GM23338 (cell line): ENCODE results near the gene LNX2. TPM values are rescaled to one million over a fixed set of nuclear protein-coding genes. Genes with fewer than 3 reads are reported as not detected.

ENCODE experiments used
- ATAC-seq: fragments of 200-7000 bp; cut with Tn5 transposase; 3 replicates; pipeline ENCODE4 v1.9.1; 2020
- DNase-seq: peaks from one replicate; pipeline ENCODE4 v3.0.0-alpha.2; 2015; ENCODE audit warnings: low spot score
- H2AFZ ChIP-seq: fragments of 200-600 bp; sonication (generic); 2 replicates; pipeline ENCODE4 v1.8.0; 2016; ENCODE audit warnings: antibody characterized with exemption, mild to moderate bottlenecking, moderate library complexity
- H3F3A ChIP-seq: fragments of 200-600 bp; sonication (generic); replicated peaks from 2 replicates; pipeline ENCODE4 v1.8.0; 2017; ENCODE audit warnings: antibody characterized with exemption, mixed run types, low read depth
- H3K27ac ChIP-seq: fragments of 200-600 bp; sonication (generic); 2 replicates; pipeline ENCODE4 v1.6.1; 2016; ENCODE audit warnings: low read depth
- H3K27me3 ChIP-seq: fragments of 200-600 bp; sonication (generic); 2 replicates; pipeline ENCODE4 v1.8.0; 2016; ENCODE audit warnings: mild to moderate bottlenecking, mixed run types, moderate library complexity; ENCODE audit not compliant: insufficient read depth
- H3K36me3 ChIP-seq: fragments of 200-600 bp; sonication (generic); 2 replicates; pipeline ENCODE4 v1.8.0; 2016; ENCODE audit warnings: mild to moderate bottlenecking; ENCODE audit not compliant: insufficient read depth
- H3K4me1 ChIP-seq: fragments of 200-600 bp; sonication (generic); 2 replicates; pipeline ENCODE4 v1.8.0; 2016; ENCODE audit warnings: mild to moderate bottlenecking, moderate library complexity; ENCODE audit not compliant: insufficient read depth
- H3K4me2 ChIP-seq: fragments of 200-600 bp; sonication (generic); 2 replicates; pipeline ENCODE4 v1.7.1; 2017; ENCODE audit warnings: mixed run types
- H3K4me3 ChIP-seq: fragments of 200-600 bp; sonication (generic); 2 replicates; pipeline ENCODE4 v1.6.1; 2016; ENCODE audit warnings: mixed run types
- H3K79me2 ChIP-seq: fragments of 200-600 bp; sonication (generic); replicated peaks from 2 replicates; pipeline ENCODE4 v1.8.0; 2017; ENCODE audit warnings: mild to moderate bottlenecking; ENCODE audit not compliant: insufficient read depth
- H3K9me2 ChIP-seq: fragments of 200-600 bp; sonication (generic); 2 replicates; pipeline ENCODE4 v1.8.0; 2017; ENCODE audit not compliant: insufficient read depth
- H4K20me1 ChIP-seq: fragments of 200-600 bp; sonication (generic); replicated peaks from 2 replicates; pipeline ENCODE4 v1.8.0; 2017; ENCODE audit warnings: mild to moderate bottlenecking; ENCODE audit not compliant: insufficient read depth
- H3K27ac Mint-ChIP-seq: 2 replicates; pipeline ENCODE4 v1.8.0; 2020; ENCODE audit warnings: inconsistent platforms, mild to moderate bottlenecking, moderate library complexity, mixed read lengths
- H3K27me3 Mint-ChIP-seq: 3 replicates; pipeline ENCODE4 v1.8.0; 2022; ENCODE audit warnings: low read depth, mild to moderate bottlenecking, moderate library complexity, mixed read lengths, inconsistent platforms; ENCODE audit not compliant: insufficient read depth, poor library complexity
- H3K36me3 Mint-ChIP-seq: 3 replicates; pipeline ENCODE4 v1.8.0; 2021; ENCODE audit warnings: low read depth, mild to moderate bottlenecking, inconsistent platforms, moderate library complexity, mixed read lengths
- H3K4me1 Mint-ChIP-seq: 3 replicates; pipeline ENCODE4 v1.8.0; 2020; ENCODE audit warnings: mild to moderate bottlenecking, inconsistent platforms, mixed read lengths
- H3K4me3 Mint-ChIP-seq: 3 replicates; pipeline ENCODE4 v1.8.0; 2021; ENCODE audit warnings: moderate library complexity, mild to moderate bottlenecking, inconsistent platforms, mixed read lengths
- H3K9me3 Mint-ChIP-seq: 3 replicates; pipeline ENCODE4 v1.8.0; 2020; ENCODE audit warnings: moderate library complexity, mild to moderate bottlenecking, inconsistent platforms, mixed read lengths
- CREB1 ChIP-seq: fragments of 250-450 bp; sonication (Bioruptor Pico); IDR thresholded peaks from 2 replicates; pipeline ENCODE4 v1.5.0; 2020; ENCODE audit warnings: low read depth, mild to moderate bottlenecking, moderate library complexity
- EZH2 ChIP-seq: fragments of 200-600 bp; sonication (generic); IDR thresholded peaks from one replicate; pipeline ENCODE4 v1.8.0; 2017; ENCODE audit warnings: antibody characterized with exemption, mild to moderate bottlenecking, low read depth; ENCODE audit not compliant: unreplicated experiment
- EZH2phosphoT487 ChIP-seq: fragments of 200-600 bp; sonication (generic); IDR thresholded peaks from one replicate; pipeline ENCODE4 v1.8.1; 2018; ENCODE audit warnings: antibody characterized with exemption; ENCODE audit not compliant: unreplicated experiment
- JUNB ChIP-seq: IDR thresholded peaks from one replicate; pipeline ENCODE4 v1.6.1; 2016; ENCODE audit warnings: antibody characterized with exemption; ENCODE audit not compliant: unreplicated experiment
- NANOG ChIP-seq: IDR thresholded peaks from 2 replicates; pipeline ENCODE4 v1.6.1; 2016; ENCODE audit warnings: antibody characterized with exemption, borderline replicate concordance
- POLR2AphosphoS5 ChIP-seq: IDR thresholded peaks from 2 replicates; pipeline ENCODE4 v1.6.1; 2016; ENCODE audit warnings: antibody characterized with exemption, low read depth
- STAT1 ChIP-seq: IDR thresholded peaks from one replicate; pipeline ENCODE4 v1.6.1; 2016; ENCODE audit warnings: antibody characterized with exemption; ENCODE audit not compliant: unreplicated experiment
- ZNF114 ChIP-seq: fragments of 250-450 bp; sonication (Bioruptor Pico); IDR thresholded peaks from 2 replicates; pipeline ENCODE4 v1.5.0; 2020; ENCODE audit warnings: mild to moderate bottlenecking, moderate library complexity
- ZNF331 ChIP-seq: fragments of 250-450 bp; sonication (Bioruptor Pico); IDR thresholded peaks from 2 replicates; pipeline ENCODE4 v1.5.0; 2020; ENCODE audit warnings: low read depth, mild to moderate bottlenecking, moderate library complexity
- polyA plus RNA-seq: library from polyadenylated mRNA; unstranded; fragments of >200 nt; fragmentation: Nextera tagmentation; extraction: Ambion mirVana; gene quantifications from 2 replicates; pipeline ENCODE4 v1.2.1, GENCODE V29; 2016
- total RNA-seq: library from RNA; depleted of rRNA; stranded (reverse); fragments of >200 nt; shearing (Covaris generic); gene quantifications from 2 replicates; pipeline ENCODE4 v1.2.3, GENCODE V29; 2014
- TF ChIP-seq, protein P1 (sequence below): IDR thresholded peaks from one replicate; pipeline ENCODE4 v1.6.1; 2018; ENCODE audit warnings: antibody characterized with exemption; ENCODE audit not compliant: unreplicated experiment
- TF ChIP-seq, protein P2 (sequence below): fragments of 250-450 bp; sonication (Bioruptor Pico); IDR thresholded peaks from 2 replicates; pipeline ENCODE4 v1.5.0; 2020; ENCODE audit warnings: mild to moderate bottlenecking, moderate library complexity
- TF ChIP-seq, protein P3 (sequence below), 2 experiments: fragments of 200-600 bp in 1 of 2; sonication (generic) in 1 of 2; conservative IDR thresholded peaks; 2 replicates each; pipeline versions ENCODE4 v1.5.1 to v1.6.1; 2016 to 2017; ENCODE audit warnings: antibody characterized with exemption in 2 of 2, low read depth in 2 of 2, mild to moderate bottlenecking in 2 of 2, moderate library complexity in 1 of 2
- TF ChIP-seq, protein P4 (sequence below): IDR thresholded peaks from 2 replicates; pipeline ENCODE4 v1.6.1; 2016; ENCODE audit warnings: antibody characterized with exemption

Gene LNX2
- total and polyA plus RNA-seq, 2 experiments from 2014 or later, result 3.7 to 18.0 TPM

DNA sequence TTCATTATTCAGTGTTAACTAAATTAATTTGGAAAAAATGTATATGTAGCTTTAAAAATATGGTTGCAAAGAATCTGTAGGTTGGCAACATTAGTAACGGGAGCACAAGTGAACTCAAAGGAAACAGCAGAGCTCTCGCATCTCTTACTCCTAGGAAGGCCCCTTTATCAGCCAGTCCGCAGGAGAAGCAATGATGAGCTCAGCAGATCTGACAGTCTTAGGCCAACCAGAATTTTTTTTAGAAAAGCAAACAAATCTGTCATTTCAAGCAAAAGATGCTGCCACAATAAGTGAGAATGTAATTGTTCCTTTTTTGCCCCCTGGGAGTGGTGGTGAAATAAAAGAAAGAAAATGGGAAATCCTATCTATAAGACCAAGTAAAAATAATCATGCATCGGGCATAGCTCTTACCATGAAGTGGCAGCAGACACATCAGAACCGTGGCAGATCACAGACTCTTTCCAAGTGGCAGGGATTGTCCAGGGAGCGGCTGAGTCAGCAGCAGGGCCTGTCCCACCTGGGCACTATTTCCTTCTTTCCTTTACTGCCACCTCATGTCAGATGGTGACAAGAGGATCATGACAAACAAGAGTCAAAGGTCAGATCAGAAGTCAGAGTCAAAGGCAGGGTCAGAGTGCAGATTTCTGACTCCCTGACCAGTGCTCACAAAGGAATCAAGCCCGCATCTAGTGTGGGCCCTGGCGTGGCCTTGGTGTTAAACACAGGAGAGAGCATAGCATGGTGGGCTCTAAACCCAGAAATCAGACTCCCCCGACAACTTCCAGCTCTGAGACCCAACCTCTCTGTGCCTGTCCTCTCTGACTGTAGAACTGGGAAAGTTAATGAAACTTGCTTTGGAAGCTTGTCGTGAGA lies 86.0 kb downstream of the LNX2 start:
- Mint-ChIP-seq H3K36me3 (no peaks in the 10 kb centered on the region), H3K9me3 (no peaks in the 10 kb centered on the region), H3K27me3 (no peaks in the 10 kb centered on the region), H3K27ac (no peak overlapping the region), H3K4me3 (no peak overlapping the region), H3K4me1 (peaks cover 4% of the 10 kb centered on the region; the same call in 2 of the 3 replicates)
- ATAC-seq (no peak), DNase-seq (no peak)
- Histone ChIP-seq H3K36me3 (no peaks in the 10 kb centered on the region), H3K4me1 (no peaks in the 10 kb centered on the region), H3K79me2 (no peaks in the 10 kb centered on the region), H3K4me2 (no peak overlapping the region), H3K9me2 (no peaks in the 10 kb centered on the region), H3K27ac (no peak overlapping the region), H2AFZ (no peak overlapping the region), H3K4me3 (no peak overlapping the region), H4K20me1 (no peaks in the 10 kb centered on the region), H3K27me3 (no peaks in the 10 kb centered on the region), H3F3A (no peaks in the 10 kb centered on the region; the same call in 1 of the 2 replicates)
- TF ChIP-seq POLR2AphosphoS5 (no peak), ZNF114 (CRISPR knock-in tag) (no peak), NANOG (no peak), JUNB (no peak), ZNF331 (CRISPR knock-in tag) (no peak), CREB1 (CRISPR knock-in tag) (no peak), STAT1 (no peak), EZH2phosphoT487 (no peak), EZH2 (no peak)
- TF ChIP-seq, protein P1, sequence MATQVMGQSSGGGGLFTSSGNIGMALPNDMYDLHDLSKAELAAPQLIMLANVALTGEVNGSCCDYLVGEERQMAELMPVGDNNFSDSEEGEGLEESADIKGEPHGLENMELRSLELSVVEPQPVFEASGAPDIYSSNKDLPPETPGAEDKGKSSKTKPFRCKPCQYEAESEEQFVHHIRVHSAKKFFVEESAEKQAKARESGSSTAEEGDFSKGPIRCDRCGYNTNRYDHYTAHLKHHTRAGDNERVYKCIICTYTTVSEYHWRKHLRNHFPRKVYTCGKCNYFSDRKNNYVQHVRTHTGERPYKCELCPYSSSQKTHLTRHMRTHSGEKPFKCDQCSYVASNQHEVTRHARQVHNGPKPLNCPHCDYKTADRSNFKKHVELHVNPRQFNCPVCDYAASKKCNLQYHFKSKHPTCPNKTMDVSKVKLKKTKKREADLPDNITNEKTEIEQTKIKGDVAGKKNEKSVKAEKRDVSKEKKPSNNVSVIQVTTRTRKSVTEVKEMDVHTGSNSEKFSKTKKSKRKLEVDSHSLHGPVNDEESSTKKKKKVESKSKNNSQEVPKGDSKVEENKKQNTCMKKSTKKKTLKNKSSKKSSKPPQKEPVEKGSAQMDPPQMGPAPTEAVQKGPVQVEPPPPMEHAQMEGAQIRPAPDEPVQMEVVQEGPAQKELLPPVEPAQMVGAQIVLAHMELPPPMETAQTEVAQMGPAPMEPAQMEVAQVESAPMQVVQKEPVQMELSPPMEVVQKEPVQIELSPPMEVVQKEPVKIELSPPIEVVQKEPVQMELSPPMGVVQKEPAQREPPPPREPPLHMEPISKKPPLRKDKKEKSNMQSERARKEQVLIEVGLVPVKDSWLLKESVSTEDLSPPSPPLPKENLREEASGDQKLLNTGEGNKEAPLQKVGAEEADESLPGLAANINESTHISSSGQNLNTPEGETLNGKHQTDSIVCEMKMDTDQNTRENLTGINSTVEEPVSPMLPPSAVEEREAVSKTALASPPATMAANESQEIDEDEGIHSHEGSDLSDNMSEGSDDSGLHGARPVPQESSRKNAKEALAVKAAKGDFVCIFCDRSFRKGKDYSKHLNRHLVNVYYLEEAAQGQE, result no peak
- TF ChIP-seq, protein P2, sequence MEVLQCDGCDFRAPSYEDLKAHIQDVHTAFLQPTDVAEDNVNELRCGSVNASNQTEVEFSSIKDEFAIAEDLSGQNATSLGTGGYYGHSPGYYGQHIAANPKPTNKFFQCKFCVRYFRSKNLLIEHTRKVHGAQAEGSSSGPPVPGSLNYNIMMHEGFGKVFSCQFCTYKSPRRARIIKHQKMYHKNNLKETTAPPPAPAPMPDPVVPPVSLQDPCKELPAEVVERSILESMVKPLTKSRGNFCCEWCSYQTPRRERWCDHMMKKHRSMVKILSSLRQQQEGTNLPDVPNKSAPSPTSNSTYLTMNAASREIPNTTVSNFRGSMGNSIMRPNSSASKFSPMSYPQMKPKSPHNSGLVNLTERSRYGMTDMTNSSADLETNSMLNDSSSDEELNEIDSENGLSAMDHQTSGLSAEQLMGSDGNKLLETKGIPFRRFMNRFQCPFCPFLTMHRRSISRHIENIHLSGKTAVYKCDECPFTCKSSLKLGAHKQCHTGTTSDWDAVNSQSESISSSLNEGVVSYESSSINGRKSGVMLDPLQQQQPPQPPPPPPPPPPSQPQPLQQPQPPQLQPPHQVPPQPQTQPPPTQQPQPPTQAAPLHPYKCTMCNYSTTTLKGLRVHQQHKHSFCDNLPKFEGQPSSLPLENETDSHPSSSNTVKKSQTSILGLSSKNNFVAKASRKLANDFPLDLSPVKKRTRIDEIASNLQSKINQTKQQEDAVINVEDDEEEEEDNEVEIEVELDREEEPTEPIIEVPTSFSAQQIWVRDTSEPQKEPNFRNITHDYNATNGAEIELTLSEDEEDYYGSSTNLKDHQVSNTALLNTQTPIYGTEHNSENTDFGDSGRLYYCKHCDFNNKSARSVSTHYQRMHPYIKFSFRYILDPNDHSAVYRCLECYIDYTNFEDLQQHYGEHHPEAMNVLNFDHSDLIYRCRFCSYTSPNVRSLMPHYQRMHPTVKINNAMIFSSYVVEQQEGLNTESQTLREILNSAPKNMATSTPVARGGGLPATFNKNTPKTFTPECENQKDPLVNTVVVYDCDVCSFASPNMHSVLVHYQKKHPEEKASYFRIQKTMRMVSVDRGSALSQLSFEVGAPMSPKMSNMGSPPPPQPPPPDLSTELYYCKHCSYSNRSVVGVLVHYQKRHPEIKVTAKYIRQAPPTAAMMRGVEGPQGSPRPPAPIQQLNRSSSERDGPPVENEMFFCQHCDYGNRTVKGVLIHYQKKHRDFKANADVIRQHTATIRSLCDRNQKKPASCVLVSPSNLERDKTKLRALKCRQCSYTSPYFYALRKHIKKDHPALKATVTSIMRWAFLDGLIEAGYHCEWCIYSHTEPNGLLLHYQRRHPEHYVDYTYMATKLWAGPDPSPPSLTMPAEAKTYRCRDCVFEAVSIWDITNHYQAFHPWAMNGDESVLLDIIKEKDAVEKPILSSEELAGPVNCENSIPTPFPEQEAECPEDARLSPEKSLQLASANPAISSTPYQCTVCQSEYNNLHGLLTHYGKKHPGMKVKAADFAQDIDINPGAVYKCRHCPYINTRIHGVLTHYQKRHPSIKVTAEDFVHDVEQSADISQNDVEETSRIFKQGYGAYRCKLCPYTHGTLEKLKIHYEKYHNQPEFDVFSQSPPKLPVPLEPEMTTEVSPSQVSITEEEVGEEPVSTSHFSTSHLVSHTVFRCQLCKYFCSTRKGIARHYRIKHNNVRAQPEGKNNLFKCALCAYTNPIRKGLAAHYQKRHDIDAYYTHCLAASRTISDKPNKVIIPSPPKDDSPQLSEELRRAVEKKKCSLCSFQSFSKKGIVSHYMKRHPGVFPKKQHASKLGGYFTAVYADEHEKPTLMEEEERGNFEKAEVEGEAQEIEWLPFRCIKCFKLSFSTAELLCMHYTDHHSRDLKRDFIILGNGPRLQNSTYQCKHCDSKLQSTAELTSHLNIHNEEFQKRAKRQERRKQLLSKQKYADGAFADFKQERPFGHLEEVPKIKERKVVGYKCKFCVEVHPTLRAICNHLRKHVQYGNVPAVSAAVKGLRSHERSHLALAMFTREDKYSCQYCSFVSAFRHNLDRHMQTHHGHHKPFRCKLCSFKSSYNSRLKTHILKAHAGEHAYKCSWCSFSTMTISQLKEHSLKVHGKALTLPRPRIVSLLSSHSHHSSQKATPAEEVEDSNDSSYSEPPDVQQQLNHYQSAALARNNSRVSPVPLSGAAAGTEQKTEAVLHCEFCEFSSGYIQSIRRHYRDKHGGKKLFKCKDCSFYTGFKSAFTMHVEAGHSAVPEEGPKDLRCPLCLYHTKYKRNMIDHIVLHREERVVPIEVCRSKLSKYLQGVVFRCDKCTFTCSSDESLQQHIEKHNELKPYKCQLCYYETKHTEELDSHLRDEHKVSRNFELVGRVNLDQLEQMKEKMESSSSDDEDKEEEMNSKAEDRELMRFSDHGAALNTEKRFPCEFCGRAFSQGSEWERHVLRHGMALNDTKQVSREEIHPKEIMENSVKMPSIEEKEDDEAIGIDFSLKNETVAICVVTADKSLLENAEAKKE (CRISPR knock-in tag), result no peak
- TF ChIP-seq, protein P3, sequence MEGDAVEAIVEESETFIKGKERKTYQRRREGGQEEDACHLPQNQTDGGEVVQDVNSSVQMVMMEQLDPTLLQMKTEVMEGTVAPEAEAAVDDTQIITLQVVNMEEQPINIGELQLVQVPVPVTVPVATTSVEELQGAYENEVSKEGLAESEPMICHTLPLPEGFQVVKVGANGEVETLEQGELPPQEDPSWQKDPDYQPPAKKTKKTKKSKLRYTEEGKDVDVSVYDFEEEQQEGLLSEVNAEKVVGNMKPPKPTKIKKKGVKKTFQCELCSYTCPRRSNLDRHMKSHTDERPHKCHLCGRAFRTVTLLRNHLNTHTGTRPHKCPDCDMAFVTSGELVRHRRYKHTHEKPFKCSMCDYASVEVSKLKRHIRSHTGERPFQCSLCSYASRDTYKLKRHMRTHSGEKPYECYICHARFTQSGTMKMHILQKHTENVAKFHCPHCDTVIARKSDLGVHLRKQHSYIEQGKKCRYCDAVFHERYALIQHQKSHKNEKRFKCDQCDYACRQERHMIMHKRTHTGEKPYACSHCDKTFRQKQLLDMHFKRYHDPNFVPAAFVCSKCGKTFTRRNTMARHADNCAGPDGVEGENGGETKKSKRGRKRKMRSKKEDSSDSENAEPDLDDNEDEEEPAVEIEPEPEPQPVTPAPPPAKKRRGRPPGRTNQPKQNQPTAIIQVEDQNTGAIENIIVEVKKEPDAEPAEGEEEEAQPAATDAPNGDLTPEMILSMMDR (conservative IDR thresholded peaks at IDR 0.05; ENCODE audit: low read depth in 2 of 2), result no peak
- TF ChIP-seq, protein P4, sequence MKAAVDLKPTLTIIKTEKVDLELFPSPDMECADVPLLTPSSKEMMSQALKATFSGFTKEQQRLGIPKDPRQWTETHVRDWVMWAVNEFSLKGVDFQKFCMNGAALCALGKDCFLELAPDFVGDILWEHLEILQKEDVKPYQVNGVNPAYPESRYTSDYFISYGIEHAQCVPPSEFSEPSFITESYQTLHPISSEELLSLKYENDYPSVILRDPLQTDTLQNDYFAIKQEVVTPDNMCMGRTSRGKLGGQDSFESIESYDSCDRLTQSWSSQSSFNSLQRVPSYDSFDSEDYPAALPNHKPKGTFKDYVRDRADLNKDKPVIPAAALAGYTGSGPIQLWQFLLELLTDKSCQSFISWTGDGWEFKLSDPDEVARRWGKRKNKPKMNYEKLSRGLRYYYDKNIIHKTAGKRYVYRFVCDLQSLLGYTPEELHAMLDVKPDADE, result no peak
